Endothelial cell of umbilical vein (primary cell): ENCODE data around the gene KIAA1210. TPM values are rescaled to one million over a fixed set of nuclear protein-coding genes. Genes with fewer than 3 reads are reported as not detected.

Experiments used
- BruUV-seq: library from RNA; stranded (reverse); fragments of 400-500 nt; replicated peaks from 2 replicates; lab custom pipeline; 2021; lab: Mats Ljungman, UMichigan
- CTCF ChIA-PET: fragments of 300-600, 350-600 bp; sonication (Branson Sonifier 250); formaldehyde crosslinking; loops from one replicate; lab custom pipeline; 2021; ENCODE audit warnings: antibody characterized with exemption, inconsistent platforms; lab: Charles Lee
- POLR2A ChIA-PET: fragments of 300-600, 350-600 bp; sonication (Branson Sonifier 250); formaldehyde crosslinking; loops from one replicate; lab custom pipeline; 2021; ENCODE audit warnings: antibody characterized with exemption, inconsistent platforms; lab: Charles Lee
- DNase-seq: peaks from one replicate; pipeline ENCODE4 v3.0.0-alpha.2; 2011; ENCODE audit warnings: low read depth, low spot score
- FAIRE-seq: peaks from 2 replicates; lab custom pipeline; 2011; peaks lifted over from hg19 to GRCh38; lab: Jason Lieb, UNC
- H2AFZ ChIP-seq: 2 replicates; pipeline ENCODE4 v1.6.0; 2012; ENCODE audit warnings: low read depth, low read length, control low read depth, inconsistent platforms
- H3K27ac ChIP-seq: 2 replicates; pipeline ENCODE4 v1.5.1; 2011; ENCODE audit warnings: low read depth, mild to moderate bottlenecking, control low read depth, low read length, moderate library complexity; ENCODE audit not compliant: insufficient read depth
- H3K27me3 ChIP-seq, 2 experiments: 2 replicates each; pipeline versions ENCODE4 v1.6.0 to v1.6.1; 2011; ENCODE audit warnings: low read length in 2 of 2, mixed read lengths in 1 of 2; ENCODE audit not compliant: control insufficient read depth in 2 of 2, insufficient read depth in 2 of 2
- H3K36me3 ChIP-seq, 2 experiments: 2 replicates in 1 of 2; 3 replicates in 1 of 2; pipeline ENCODE4 v1.5.1; 2011; ENCODE audit warnings: low read length in 2 of 2, mild to moderate bottlenecking in 1 of 2, moderate library complexity in 1 of 2; ENCODE audit not compliant: control insufficient read depth in 2 of 2, insufficient read depth in 2 of 2; ENCODE audit errors: extremely low read depth in 1 of 2
- H3K4me1 ChIP-seq: 3 replicates; pipeline ENCODE4 v1.5.1; 2011; ENCODE audit warnings: mild to moderate bottlenecking, low read length; ENCODE audit not compliant: control insufficient read depth, insufficient read depth; ENCODE audit errors: extremely low read depth
- H3K4me2 ChIP-seq: 2 replicates; pipeline ENCODE4 v1.6.1; 2011; ENCODE audit warnings: low read length, control low read depth, mixed read lengths; ENCODE audit not compliant: insufficient read depth
- H3K4me3 ChIP-seq, 3 experiments: fragments of 200-600 bp in 1 of 3; sonication (generic), shearing (Covaris generic) in 1 of 3; replicated peaks in 1 of 3; 2 replicates each; pipeline ENCODE4 v1.5.1; 2011 to 2016; ENCODE audit warnings: control low read depth in 3 of 3, low read length in 3 of 3, mild to moderate bottlenecking in 2 of 3, inconsistent platforms in 1 of 3, low read depth in 1 of 3, moderate library complexity in 1 of 3; ENCODE audit not compliant: insufficient read depth in 1 of 3
- H3K79me2 ChIP-seq: 2 replicates; pipeline ENCODE4 v1.6.0; 2012; ENCODE audit warnings: low read length, inconsistent platforms; ENCODE audit not compliant: control insufficient read depth, insufficient read depth
- H3K9ac ChIP-seq: replicated peaks from 2 replicates; pipeline ENCODE3; 2011; ENCODE audit warnings: low read length, control low read depth; ENCODE audit not compliant: insufficient read depth; ENCODE audit errors: extremely low read depth
- H3K9me1 ChIP-seq: replicated peaks from 3 replicates; pipeline ENCODE4 v1.6.0; 2011; ENCODE audit warnings: mild to moderate bottlenecking, low read length; ENCODE audit not compliant: control insufficient read depth, insufficient read depth; ENCODE audit errors: extremely low read depth
- H3K9me3 ChIP-seq: replicated peaks from 2 replicates; pipeline ENCODE4 v1.5.1; 2012; ENCODE audit warnings: low read length, inconsistent platforms; ENCODE audit not compliant: control insufficient read depth, insufficient read depth
- H4K20me1 ChIP-seq: replicated peaks from 2 replicates; pipeline ENCODE3; 2011; ENCODE audit warnings: mild to moderate bottlenecking, low read length; ENCODE audit not compliant: control insufficient read depth, insufficient read depth; ENCODE audit errors: extremely low read depth
- CTCF ChIP-seq, 2 donors: IDR thresholded peaks; 1 replicate in 1 of 2; 2 replicates in 1 of 2; pipeline ENCODE4 v1.5.1; 2011; ENCODE audit warnings: low read length in 2 of 2, mild to moderate bottlenecking in 2 of 2, moderate library complexity in 2 of 2, control low read depth in 1 of 2, inconsistent platforms in 1 of 2, low read depth in 1 of 2; ENCODE audit not compliant: insufficient read depth in 1 of 2; ENCODE audit errors: extremely low read depth in 1 of 2
- EZH2 ChIP-seq: IDR thresholded peaks from 2 replicates; pipeline ENCODE4 v1.6.1; 2012; ENCODE audit warnings: borderline replicate concordance, low read depth, mild to moderate bottlenecking, moderate library complexity, low read length, inconsistent platforms; ENCODE audit not compliant: severe bottlenecking
- GATA2 ChIP-seq: IDR thresholded peaks from 2 replicates; pipeline ENCODE4 v1.7.0; 2011; ENCODE audit warnings: low read depth, mild to moderate bottlenecking, moderate library complexity, mixed read lengths, low read length; ENCODE audit not compliant: insufficient read length, insufficient read depth
- JUN ChIP-seq: IDR thresholded peaks from 2 replicates; pipeline ENCODE4 v1.6.1; 2011; ENCODE audit warnings: borderline replicate concordance, low read depth; ENCODE audit not compliant: insufficient read length, insufficient read depth
- MYC ChIP-seq: IDR thresholded peaks from one replicate; pipeline ENCODE4 v1.6.1; 2011; ENCODE audit warnings: mild to moderate bottlenecking, low read depth, low read length
- POLR2AphosphoS5 ChIP-seq: IDR thresholded peaks from 2 replicates; pipeline ENCODE4 v1.6.1; 2012; ENCODE audit warnings: low read depth, mild to moderate bottlenecking, control low read depth, low read length, moderate library complexity; ENCODE audit not compliant: insufficient read depth
- dilution Hi-C: fragments of 300-500 bp; cut with MboI; formaldehyde crosslinking; loops from one replicate; pipeline ENCODE4 v1.15.0; 2019; ENCODE audit warnings: low sequenced_read_pairs; ENCODE audit not compliant: extremely low pct_ligation_motif_present
- intact Hi-C: fragments of 100-400 bp; cut with micrococcal nuclease; formaldehyde crosslinking; loops from one replicate; pipeline ENCODE4 v1.10.0; 2022
- polyA plus RNA-seq, 4 experiments: library from polyadenylated mRNA; depleted of rRNA in 3 of 4; stranded (reverse) in 3 of 4; unstranded in 1 of 4; fragments of >200 nt; gene quantifications; 2 replicates each; pipeline versions ENCODE4 v1.2.1 to v1.2.3, GENCODE V29; 2011 to 2012; ENCODE audit warnings: missing spikeins in 1 of 4
- total RNA-seq: library from RNA; stranded (reverse); gene quantifications from 2 replicates; pipeline ENCODE4 v1.2.3, GENCODE V29; 2021

KIAA1210 gene
- total and polyA plus RNA-seq, 2 donors (not counting 3 experiments of a cell fraction or from before 2014, with no cell fraction given): not detected

- Histone ChIP-seq H3K9me3 (no peaks in the 10 kb centered on the region), H3K9ac (no peak overlapping the region), H2AFZ (no peak overlapping the region), H4K20me1 (no peaks in the 10 kb centered on the region), H3K27me3 (peaks cover 0 to 2% of the 10 kb centered on the region in 2 experiments), H3K27ac (no peak overlapping the region), H3K4me3 (no peak overlapping the region), H3K79me2 (no peaks in the 10 kb centered on the region), H3K4me2 (no peak overlapping the region), H3K4me1 (no peaks in the 10 kb centered on the region), H3K9me1 (no peaks in the 10 kb centered on the region), H3K36me3 (no peaks in the 10 kb centered on the region)
- TF ChIP-seq POLR2AphosphoS5 (no peak), MYC (no peak), CTCF (IDR thresholded peaks at IDR 0.05; ENCODE audit: extremely low read depth in 1 of 2, insufficient read depth in 1 of 2, low read depth in 1 of 2, low read length in 2 of 2) (peak; percentile 53 to 57), EZH2 (no peak), GATA2 (no peak), JUN (no peak)
- BruUV-seq: no TSS peak
- ChIA-PET CTCF (interaction anchor here (0.6 to 4.2 kb wide), 23 partner anchors 8 to 430 kb away, joined by 3 to 41 read pairs (median 4); no protein-coding TSS in a partner anchor), POLR2A (no interaction called here)
- intact Hi-C loops (loop anchor here (1.0 to 5.0 kb wide), 4 partner anchors 62 to 465 kb away; no protein-coding TSS in a partner anchor), dilution Hi-C loops (no loop called here)
- DNase-seq (peak; percentile 64), FAIRE-seq (peak; percentile 92)
Observed at GRCh38 chrX:119067023-119067739, 60.4 kb downstream of the KIAA1210 start.
